Measurements from ENCODE around the gene OBSCN.

OBSCN gene

DNA sequence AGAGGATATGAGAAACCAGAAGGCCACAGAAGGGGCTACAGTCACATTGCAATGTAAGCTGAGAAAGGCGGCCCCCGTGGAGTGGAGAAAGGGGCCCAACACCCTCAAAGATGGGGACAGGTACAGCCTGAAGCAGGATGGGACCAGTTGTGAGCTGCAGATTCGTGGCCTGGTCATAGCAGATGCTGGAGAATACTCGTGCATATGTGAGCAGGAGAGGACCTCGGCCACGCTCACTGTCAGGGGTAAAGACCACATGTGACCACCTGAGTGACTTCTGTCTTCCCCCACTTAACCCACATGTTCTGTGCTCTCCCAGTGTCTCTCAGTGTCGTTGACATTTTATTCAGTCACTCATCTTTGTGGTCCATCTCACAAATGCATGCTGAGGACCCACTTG is 92.1 kb downstream of the OBSCN start:
- TF ChIP-seq, protein P1, sequence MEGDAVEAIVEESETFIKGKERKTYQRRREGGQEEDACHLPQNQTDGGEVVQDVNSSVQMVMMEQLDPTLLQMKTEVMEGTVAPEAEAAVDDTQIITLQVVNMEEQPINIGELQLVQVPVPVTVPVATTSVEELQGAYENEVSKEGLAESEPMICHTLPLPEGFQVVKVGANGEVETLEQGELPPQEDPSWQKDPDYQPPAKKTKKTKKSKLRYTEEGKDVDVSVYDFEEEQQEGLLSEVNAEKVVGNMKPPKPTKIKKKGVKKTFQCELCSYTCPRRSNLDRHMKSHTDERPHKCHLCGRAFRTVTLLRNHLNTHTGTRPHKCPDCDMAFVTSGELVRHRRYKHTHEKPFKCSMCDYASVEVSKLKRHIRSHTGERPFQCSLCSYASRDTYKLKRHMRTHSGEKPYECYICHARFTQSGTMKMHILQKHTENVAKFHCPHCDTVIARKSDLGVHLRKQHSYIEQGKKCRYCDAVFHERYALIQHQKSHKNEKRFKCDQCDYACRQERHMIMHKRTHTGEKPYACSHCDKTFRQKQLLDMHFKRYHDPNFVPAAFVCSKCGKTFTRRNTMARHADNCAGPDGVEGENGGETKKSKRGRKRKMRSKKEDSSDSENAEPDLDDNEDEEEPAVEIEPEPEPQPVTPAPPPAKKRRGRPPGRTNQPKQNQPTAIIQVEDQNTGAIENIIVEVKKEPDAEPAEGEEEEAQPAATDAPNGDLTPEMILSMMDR (conservative IDR thresholded peaks at IDR 0.05; ENCODE audit: low read depth, low read length): no peak
- DNase-seq (ENCODE audit: low read depth): no peak

DNA sequence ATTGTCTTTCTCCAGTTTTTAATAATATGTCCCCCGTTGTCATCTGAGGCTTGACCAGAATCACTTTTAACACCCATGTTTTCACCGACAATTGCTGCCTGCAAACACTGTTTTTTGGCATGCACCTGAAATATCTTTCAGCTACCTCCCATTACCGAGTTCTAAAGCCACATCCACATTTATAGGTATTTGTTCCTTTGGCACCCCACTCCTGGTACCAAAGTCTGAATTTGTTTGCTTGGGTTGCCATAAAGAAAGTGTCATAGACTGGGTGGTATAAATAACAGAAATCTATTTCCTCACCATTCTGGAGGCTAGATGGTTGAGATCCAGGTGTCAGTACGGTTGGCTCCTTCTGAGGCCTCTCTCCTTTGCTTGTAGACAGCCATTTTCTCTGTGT is 94.2 kb downstream of the OBSCN start:
- TF ChIP-seq, protein P1 (conservative IDR thresholded peaks at IDR 0.05; ENCODE audit: low read depth, low read length): no peak
- no peak for DNase-seq (ENCODE audit: low read depth)
- H3K4me3 ChIP-seq (ENCODE audit: low read length): no peak overlapping the region

More for the DNA sequence above, 92.1 kb downstream of the OBSCN start:
- H3K4me3 ChIP-seq (ENCODE audit: low read length): no peak overlapping the region

DNA sequence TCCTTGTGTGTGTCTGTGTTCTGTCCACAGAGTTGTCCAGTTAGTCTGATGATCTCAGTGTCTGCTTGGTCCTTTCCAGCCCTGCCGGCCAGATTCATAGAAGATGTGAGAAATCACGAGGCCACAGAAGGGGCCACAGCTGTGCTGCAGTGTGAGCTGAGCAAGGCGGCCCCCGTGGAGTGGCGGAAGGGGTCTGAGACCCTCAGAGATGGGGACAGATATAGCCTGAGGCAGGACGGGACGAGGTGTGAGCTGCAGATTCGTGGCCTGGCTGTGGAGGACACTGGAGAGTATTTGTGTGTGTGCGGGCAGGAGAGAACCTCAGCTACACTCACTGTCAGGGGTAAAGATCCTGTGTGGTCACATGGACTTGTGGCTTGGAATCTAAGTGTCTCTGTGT is 95.8 kb downstream of the OBSCN start:
- DNase-seq (ENCODE audit: low read depth): no peak
- TF ChIP-seq, protein P1 (conservative IDR thresholded peaks at IDR 0.05; ENCODE audit: low read depth, low read length): no peak
- no peak overlapping the region for H3K4me3 ChIP-seq (ENCODE audit: low read length)

DNA sequence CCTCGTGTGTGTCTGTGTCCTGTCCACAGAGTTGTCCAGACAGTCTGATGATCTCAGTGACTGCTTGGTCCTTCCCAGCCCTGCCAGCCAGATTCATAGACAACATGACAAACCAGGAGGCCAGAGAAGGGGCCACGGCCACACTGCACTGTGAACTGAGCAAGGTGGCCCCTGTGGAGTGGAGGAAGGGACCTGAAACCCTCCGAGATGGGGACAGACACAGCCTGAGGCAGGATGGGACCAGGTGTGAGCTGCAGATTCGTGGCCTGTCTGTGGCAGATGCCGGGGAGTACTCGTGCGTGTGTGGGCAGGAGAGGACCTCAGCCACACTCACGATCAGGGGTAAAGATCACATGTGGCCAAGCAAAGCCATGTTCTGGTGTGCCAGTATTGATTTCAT is 96.4 kb downstream of the OBSCN start:
- no peak for DNase-seq (ENCODE audit: low read depth)
- TF ChIP-seq, protein P1 (conservative IDR thresholded peaks at IDR 0.05; ENCODE audit: low read depth, low read length): no peak

DNA sequence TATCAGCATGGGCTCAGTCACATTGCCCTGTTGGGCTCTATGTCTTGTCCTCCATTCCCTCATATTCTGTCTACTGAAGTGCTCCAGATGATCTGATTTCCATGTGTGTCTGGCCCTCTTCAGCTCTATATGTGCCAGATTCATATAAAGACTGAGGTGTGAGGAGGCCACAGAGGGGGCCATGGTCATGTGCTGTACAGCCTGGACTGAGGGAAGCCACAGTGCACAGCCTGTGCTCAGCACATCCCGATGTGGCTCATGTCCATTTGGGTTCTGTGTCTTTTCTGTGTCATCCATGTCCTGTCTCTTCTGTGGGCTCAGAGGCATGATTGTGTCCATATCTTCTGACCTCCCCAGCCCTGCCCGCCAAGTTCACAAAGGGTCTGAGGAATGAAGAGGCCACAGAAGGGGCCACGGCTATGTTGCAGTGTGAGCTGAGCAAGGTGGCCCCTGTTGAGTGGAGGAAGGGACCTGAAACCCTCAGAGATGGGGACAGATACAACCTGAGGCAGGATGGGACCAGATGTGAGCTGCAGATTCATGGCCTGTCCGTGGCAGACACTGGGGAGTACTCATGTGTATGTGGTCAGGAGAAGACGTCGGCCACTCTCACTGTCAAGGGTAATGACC is 97.0 kb downstream of the OBSCN start:
- TF ChIP-seq, protein P1 (conservative IDR thresholded peaks at IDR 0.05; ENCODE audit: low read depth, low read length): no peak
- no peak for DNase-seq (ENCODE audit: low read depth)
- no peak overlapping the region for H3K4me3 ChIP-seq (ENCODE audit: low read length)

More for the DNA sequence above, 96.4 kb downstream of the OBSCN start:
- no peak overlapping the region for H3K4me3 ChIP-seq (ENCODE audit: low read length)

DNA sequence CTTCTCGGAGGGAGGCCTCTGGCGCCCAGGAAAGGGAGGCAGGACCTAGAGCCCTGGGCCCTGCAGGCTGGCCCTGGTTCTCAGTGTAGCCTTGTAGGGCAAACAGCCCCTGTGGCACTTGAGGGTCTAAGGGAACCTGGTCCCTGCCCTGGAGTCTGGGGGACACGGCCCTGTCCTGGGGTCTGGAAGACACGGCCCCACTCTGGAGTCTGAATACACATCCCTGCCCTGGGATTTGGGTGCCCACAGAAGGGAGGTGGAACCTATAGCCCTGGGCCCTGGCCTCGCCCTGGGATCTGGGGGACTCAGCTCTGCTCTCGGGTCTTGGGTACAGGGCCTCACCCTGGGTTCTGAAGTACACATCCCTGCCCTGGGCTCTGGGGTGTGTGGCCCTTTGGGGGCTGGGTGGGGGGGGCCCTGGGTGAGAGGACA is 97.9 kb downstream of the OBSCN start:
- no peak overlapping the region for H3K4me3 ChIP-seq (ENCODE audit: low read length)
- TF ChIP-seq, protein P1 (conservative IDR thresholded peaks at IDR 0.05; ENCODE audit: low read depth, low read length): no peak
- DNase-seq (ENCODE audit: low read depth): no peak

Measured in retinal pigment epithelial cell (primary cell).